CD8-positive, alpha-beta memory T cell (primary cell): ENCODE results near the gene DCLK2. TPM values are rescaled to one million over a fixed set of nuclear protein-coding genes. Genes with fewer than 3 reads are reported as not detected.

Experiments
- CTCF ChIA-PET: fragments of 350-600 bp; sonication (Branson Sonifier 250); formaldehyde crosslinking; loops from one replicate; lab custom pipeline; 2021; ENCODE audit warnings: antibody characterized with exemption; lab: Charles Lee
- POLR2A ChIA-PET: fragments of 350-600 bp; sonication (Branson Sonifier 250); formaldehyde crosslinking; loops from one replicate; lab custom pipeline; 2021; ENCODE audit warnings: antibody characterized with exemption; lab: Charles Lee
- DNase-seq, 5 donors: peaks; one replicate each; pipeline versions ENCODE4 v3.0.0 to v3.0.0-alpha.2; 2020 to 2022; ENCODE audit warnings: mixed read lengths in 1 of 5
- H3K27ac ChIP-seq: one replicate; pipeline ENCODE4 v1.7.0; 2013; ENCODE audit warnings: low read depth, mild to moderate bottlenecking, low read length, moderate library complexity
- H3K27me3 ChIP-seq: 2 replicates; pipeline ENCODE4 v1.7.0; 2013; ENCODE audit warnings: low read length, mild to moderate bottlenecking; ENCODE audit not compliant: insufficient read depth, poor library complexity, severe bottlenecking
- H3K36me3 ChIP-seq: 2 replicates; pipeline ENCODE4 v1.7.0; 2013; ENCODE audit warnings: mild to moderate bottlenecking, low read length, moderate library complexity; ENCODE audit not compliant: insufficient read depth
- H3K4me1 ChIP-seq: 2 replicates; pipeline ENCODE4 v1.7.0; 2013; ENCODE audit warnings: mild to moderate bottlenecking, low read length, moderate library complexity; ENCODE audit not compliant: insufficient read depth
- H3K4me3 ChIP-seq: 2 replicates; pipeline ENCODE4 v1.7.0; 2013; ENCODE audit warnings: mild to moderate bottlenecking, low read length
- H3K9me3 ChIP-seq: 2 replicates; pipeline ENCODE4 v1.7.0; 2013; ENCODE audit warnings: mild to moderate bottlenecking, low read length
- H3K27ac Mint-ChIP-seq, 8 donors: one replicate each; pipeline ENCODE4 v1.8.0; 2020 to 2021; ENCODE audit warnings: mixed read lengths in 8 of 8, mild to moderate bottlenecking in 6 of 8, inconsistent platforms in 3 of 8, moderate library complexity in 3 of 8
- H3K27me3 Mint-ChIP-seq, 2 donors: one replicate each; pipeline ENCODE4 v1.8.0; 2020 to 2021; ENCODE audit warnings: mixed read lengths in 2 of 2, mild to moderate bottlenecking in 1 of 2, moderate library complexity in 1 of 2
- H3K36me3 Mint-ChIP-seq, 3 donors: one replicate each; pipeline ENCODE4 v1.8.0; 2020 to 2021; ENCODE audit warnings: mixed read lengths in 3 of 3, inconsistent platforms in 1 of 3, mild to moderate bottlenecking in 1 of 3
- H3K4me1 Mint-ChIP-seq, 3 donors: one replicate each; pipeline ENCODE4 v1.8.0; 2020 to 2021; ENCODE audit warnings: mixed read lengths in 3 of 3, inconsistent platforms in 1 of 3, mild to moderate bottlenecking in 1 of 3
- H3K4me3 Mint-ChIP-seq, 7 donors: one replicate each; pipeline ENCODE4 v1.8.0; 2020 to 2021; ENCODE audit warnings: mixed read lengths in 7 of 7, mild to moderate bottlenecking in 6 of 7, moderate library complexity in 4 of 7, inconsistent platforms in 2 of 7
- H3K9me3 Mint-ChIP-seq, 5 donors: one replicate each; pipeline ENCODE4 v1.8.0; 2020 to 2022; ENCODE audit warnings: mixed read lengths in 5 of 5, mild to moderate bottlenecking in 3 of 5, moderate library complexity in 2 of 5, inconsistent platforms in 1 of 5
- polyA plus RNA-seq: library from polyadenylated mRNA; unstranded; fragments of 300-500 nt; fragmentation: Illumina TruSeq; gene quantifications from one replicate; pipeline ENCODE4 v1.2.3, GENCODE V29; 2021
- total RNA-seq, 2 experiments: library from RNA; stranded (reverse); gene quantifications; one replicate each; pipeline ENCODE4 v1.2.3, GENCODE V29; 2021

DCLK2 gene
- total and polyA plus RNA-seq, 3 experiments from 2014 or later: not detected

GRCh38 chr4:150217808-150218207, 139.6 kb downstream of the DCLK2 start:
- DNase-seq: no peak
- Histone ChIP-seq H3K27me3 (no peaks in the 10 kb centered on the region), H3K4me1 (no peaks in the 10 kb centered on the region), H3K36me3 (no peaks in the 10 kb centered on the region), H3K4me3 (no peak overlapping the region), H3K9me3 (no peaks in the 10 kb centered on the region), H3K27ac (no peak overlapping the region)
- no peak overlapping the region for H3K4me3 Mint-ChIP-seq
- no peak overlapping the region for H3K27ac Mint-ChIP-seq
- no peaks in the 10 kb centered on the region for H3K36me3 Mint-ChIP-seq
- no peaks in the 10 kb centered on the region for H3K9me3 Mint-ChIP-seq
- POLR2A ChIA-PET: no interaction called here
- CTCF ChIA-PET: no interaction called here
- peaks cover 2 to 3% of the 10 kb centered on the region in 2 donors for H3K27me3 Mint-ChIP-seq
- no peaks in the 10 kb centered on the region for H3K4me1 Mint-ChIP-seq

GRCh38 chr4:150218447-150218846, 140.2 kb downstream of the DCLK2 start:
- Mint-ChIP-seq H3K9me3 (no peaks in the 10 kb centered on the region), H3K27me3 (peaks cover 2 to 3% of the 10 kb centered on the region in 2 donors), H3K4me3 (no peak overlapping the region), H3K36me3 (no peaks in the 10 kb centered on the region), H3K4me1 (no peaks in the 10 kb centered on the region), H3K27ac (no peak overlapping the region)
- no peaks in the 10 kb centered on the region for H3K36me3 ChIP-seq
- DNase-seq: no peak
- H3K4me3 ChIP-seq: no peak overlapping the region
- H3K4me1 ChIP-seq: no peaks in the 10 kb centered on the region
- POLR2A ChIA-PET: no interaction called here
- H3K27ac ChIP-seq: no peak overlapping the region
- H3K9me3 ChIP-seq: no peaks in the 10 kb centered on the region
- CTCF ChIA-PET: no interaction called here
- H3K27me3 ChIP-seq: no peaks in the 10 kb centered on the region

GRCh38 chr4:150219841-150220240, 141.6 kb downstream of the DCLK2 start:
- Mint-ChIP-seq H3K27me3 (peaks cover 2 to 3% of the 10 kb centered on the region in 2 donors), H3K27ac (no peak overlapping the region), H3K36me3 (no peaks in the 10 kb centered on the region), H3K4me3 (no peak overlapping the region), H3K4me1 (no peaks in the 10 kb centered on the region), H3K9me3 (no peaks in the 10 kb centered on the region)
- Histone ChIP-seq H3K4me3 (no peak overlapping the region), H3K4me1 (no peaks in the 10 kb centered on the region), H3K27me3 (no peaks in the 10 kb centered on the region), H3K36me3 (no peaks in the 10 kb centered on the region), H3K9me3 (no peaks in the 10 kb centered on the region), H3K27ac (no peak overlapping the region)
- CTCF ChIA-PET: no interaction called here
- DNase-seq: no peak
- POLR2A ChIA-PET: no interaction called here

GRCh38 chr4:150224896-150225591, 146.8 kb downstream of the DCLK2 start:
- Mint-ChIP-seq H3K9me3 (no peaks in the 10 kb centered on the region), H3K27ac (no peak overlapping the region), H3K4me1 (no peaks in the 10 kb centered on the region), H3K4me3 (no peak overlapping the region), H3K36me3 (no peaks in the 10 kb centered on the region), H3K27me3 (peaks cover 6 to 24% of the 10 kb centered on the region in 2 donors)
- no peaks in the 10 kb centered on the region for H3K4me1 ChIP-seq
- DNase-seq: no peak
- no peak overlapping the region for H3K27ac ChIP-seq
- H3K27me3 ChIP-seq: no peaks in the 10 kb centered on the region
- H3K9me3 ChIP-seq: no peaks in the 10 kb centered on the region
- H3K4me3 ChIP-seq: no peak overlapping the region
- POLR2A ChIA-PET: no interaction called here
- CTCF ChIA-PET: no interaction called here
- H3K36me3 ChIP-seq: no peaks in the 10 kb centered on the region

GRCh38 chr4:150229520-150229919, 151.3 kb downstream of the DCLK2 start:
- DNase-seq: no peak
- ChIA-PET CTCF (interaction anchor here (2.0 kb wide), 1 partner anchor 13 kb away, joined by 6 read pairs; no protein-coding TSS in a partner anchor), POLR2A (no interaction called here)
- no peak overlapping the region for H3K27ac ChIP-seq
- H3K27me3 ChIP-seq: no peaks in the 10 kb centered on the region
- peaks cover 6 to 26% of the 10 kb centered on the region in 2 donors for H3K27me3 Mint-ChIP-seq
- no peaks in the 10 kb centered on the region for H3K4me1 Mint-ChIP-seq
- no peaks in the 10 kb centered on the region for H3K9me3 Mint-ChIP-seq
- no peak overlapping the region for H3K4me3 Mint-ChIP-seq
- no peaks in the 10 kb centered on the region for H3K9me3 ChIP-seq
- H3K36me3 ChIP-seq: no peaks in the 10 kb centered on the region
- H3K4me3 ChIP-seq: no peak overlapping the region
- H3K36me3 Mint-ChIP-seq: no peaks in the 10 kb centered on the region
- no peak overlapping the region for H3K27ac Mint-ChIP-seq
- no peaks in the 10 kb centered on the region for H3K4me1 ChIP-seq

- H3K9me3 Mint-ChIP-seq: no peaks in the 10 kb centered on the region
- H3K4me3 Mint-ChIP-seq: no peak overlapping the region
- Histone ChIP-seq H3K27me3 (no peaks in the 10 kb centered on the region), H3K9me3 (no peaks in the 10 kb centered on the region), H3K36me3 (no peaks in the 10 kb centered on the region), H3K4me3 (no peak overlapping the region), H3K4me1 (no peaks in the 10 kb centered on the region), H3K27ac (no peak overlapping the region)
- H3K27ac Mint-ChIP-seq: peak overlapping the region in 1 of 8 donors; percentile 35
- ChIA-PET POLR2A (no interaction called here), CTCF (interaction anchor here (2.0 kb wide), 1 partner anchor 12 kb away, joined by 6 read pairs; no protein-coding TSS in a partner anchor)
- H3K27me3 Mint-ChIP-seq: peaks cover 6 to 26% of the 10 kb centered on the region in 2 donors
- no peak for DNase-seq
- H3K36me3 Mint-ChIP-seq: no peaks in the 10 kb centered on the region
- no peaks in the 10 kb centered on the region for H3K4me1 Mint-ChIP-seq
Observed at GRCh38 chr4:150230561-150230960, 152.3 kb downstream of the DCLK2 start.

DNA sequence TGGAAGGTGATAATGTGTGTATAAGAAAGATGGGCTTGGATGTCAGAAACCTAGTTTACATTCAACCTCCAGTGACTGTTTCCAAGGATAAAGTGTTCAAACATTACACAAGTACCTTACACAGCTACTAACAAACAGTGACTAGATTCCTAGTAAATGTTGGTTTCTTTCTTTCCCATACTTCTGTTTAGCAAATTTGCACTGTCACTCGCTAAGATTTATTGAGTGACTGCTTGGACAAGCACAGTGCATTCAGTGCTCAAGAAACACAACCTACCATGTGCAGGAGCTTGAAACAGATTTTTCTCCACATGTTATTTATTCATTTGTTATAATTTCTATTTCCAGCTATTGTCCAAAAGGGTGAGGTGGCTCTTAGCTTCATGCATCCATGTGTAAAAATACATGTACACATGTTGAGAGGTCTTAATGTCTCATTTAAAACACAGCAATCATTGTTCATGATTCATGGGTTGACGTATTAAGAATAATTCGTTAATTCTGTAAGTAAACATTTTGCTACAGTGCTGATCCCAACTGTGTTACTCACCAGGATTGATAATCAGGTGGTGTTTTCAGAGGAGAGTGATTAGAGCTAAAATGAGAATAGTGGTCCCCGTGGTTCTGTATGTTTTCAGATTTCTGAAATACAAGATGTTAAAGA, 153.0 kb downstream of the DCLK2 start:
- CTCF ChIA-PET: interaction anchor here (2.0 kb wide), 1 partner anchor 11 kb away, joined by 6 read pairs; no protein-coding TSS in a partner anchor
- POLR2A ChIA-PET: no interaction called here
- Histone ChIP-seq H3K36me3 (no peaks in the 10 kb centered on the region), H3K27ac (no peak overlapping the region), H3K4me3 (no peak overlapping the region), H3K4me1 (no peaks in the 10 kb centered on the region), H3K9me3 (no peaks in the 10 kb centered on the region), H3K27me3 (no peaks in the 10 kb centered on the region)
- Mint-ChIP-seq H3K27me3 (peaks cover 6 to 24% of the 10 kb centered on the region in 2 donors), H3K36me3 (no peaks in the 10 kb centered on the region), H3K4me3 (no peak overlapping the region), H3K9me3 (no peaks in the 10 kb centered on the region), H3K27ac (no peak overlapping the region), H3K4me1 (no peaks in the 10 kb centered on the region)
- no peak for DNase-seq

DNA sequence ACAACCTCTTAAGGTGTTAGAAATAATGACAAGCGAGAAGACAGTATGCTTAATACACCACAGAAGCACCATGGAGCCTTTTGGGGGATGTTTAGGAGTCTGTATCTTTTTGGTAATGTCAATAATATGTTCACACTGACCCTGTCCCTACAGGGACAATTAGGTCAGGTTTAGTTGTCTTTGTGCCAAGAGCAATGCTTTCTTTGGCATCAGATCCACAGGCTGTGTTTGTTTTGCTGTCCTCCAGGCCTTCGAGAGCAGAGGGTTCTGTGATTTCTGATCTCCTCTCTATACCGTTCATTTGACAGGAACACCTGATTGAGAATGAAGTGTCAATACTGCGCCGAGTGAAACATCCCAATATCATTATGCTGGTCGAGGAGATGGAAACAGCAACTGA, 153.8 kb downstream of the DCLK2 start:
- no peak overlapping the region for H3K27ac Mint-ChIP-seq
- DNase-seq: no peak
- H3K4me3 ChIP-seq: no peak overlapping the region
- CTCF ChIA-PET: no interaction called here
- H3K4me1 ChIP-seq: no peaks in the 10 kb centered on the region
- no peaks in the 10 kb centered on the region for H3K9me3 ChIP-seq
- H3K4me1 Mint-ChIP-seq: no peaks in the 10 kb centered on the region
- peaks cover 6 to 27% of the 10 kb centered on the region in 2 donors for H3K27me3 Mint-ChIP-seq
- POLR2A ChIA-PET: no interaction called here
- no peaks in the 10 kb centered on the region for H3K36me3 Mint-ChIP-seq
- no peaks in the 10 kb centered on the region for H3K36me3 ChIP-seq
- H3K27ac ChIP-seq: no peak overlapping the region
- H3K4me3 Mint-ChIP-seq: no peak overlapping the region
- H3K27me3 ChIP-seq: no peaks in the 10 kb centered on the region
- no peaks in the 10 kb centered on the region for H3K9me3 Mint-ChIP-seq
